HCT116 (cell line): Measurements from ENCODE around the gene AKR1B1. TPM values are rescaled to one million over a fixed set of nuclear protein-coding genes. Genes with fewer than 3 reads are reported as not detected.

Experiments
- ATAC-seq: fragments of 200-7000 bp; cut with Tn5 transposase; 2 replicates; pipeline ENCODE4 v1.9.1; 2020; ENCODE audit warnings: mild to moderate bottlenecking, moderate library complexity
- BruUV-seq: library from RNA; stranded (reverse); fragments of 400-500 nt; replicated peaks from 2 replicates; lab custom pipeline; 2021; lab: Mats Ljungman, UMichigan
- CTCF ChIA-PET: fragments of 300-600 bp; sonication (Branson Sonifier 250); formaldehyde crosslinking; loops from one replicate; lab custom pipeline; 2021; ENCODE audit warnings: antibody characterized with exemption; lab: Charles Lee
- POLR2A ChIA-PET: fragments of 300-600, 350-600 bp; sonication (Branson Sonifier 250); formaldehyde crosslinking; loops from one replicate; lab custom pipeline; 2021; ENCODE audit warnings: antibody characterized with exemption; lab: Charles Lee
- RAD21 ChIA-PET, 2 experiments: fragments of 300-600 bp; sonication (Branson Sonifier 250); formaldehyde crosslinking; loops; one replicate each; lab custom pipeline; 2023; ENCODE audit warnings: low total read pairs in 2 of 2; ENCODE audit not compliant: uncharacterized antibody in 2 of 2, unreplicated experiment in 2 of 2, low non-redundant PET in 1 of 2; lab: Charles Lee
- DNase-seq: peaks from one replicate; pipeline ENCODE4 v3.0.0-alpha.2; 2010; ENCODE audit warnings: low read depth, low spot score
- H2AFZ ChIP-seq: fragments of 200-600 bp; shearing (Covaris generic), sonication (generic); 2 replicates; pipeline ENCODE4 v1.6.1; 2017; ENCODE audit warnings: low read depth, mixed run types, mixed read lengths, antibody characterized with exemption, low read length; ENCODE audit not compliant: poor library complexity, severe bottlenecking
- H3K27ac ChIP-seq: 2 replicates; pipeline ENCODE4 v1.5.1; 2012; ENCODE audit warnings: low read depth, low read length
- H3K27me3 ChIP-seq: fragments of 200-600 bp; sonication (generic); 2 replicates; pipeline ENCODE4 v1.6.1; 2016; ENCODE audit warnings: mixed run types, low read length, mixed read lengths; ENCODE audit not compliant: insufficient read depth
- H3K36me3 ChIP-seq, 2 experiments: fragments of 200-500 bp in 1 of 2; fragments of 200-600 bp in 1 of 2; sonication (Bioruptor generic) in 1 of 2; sonication (generic) in 1 of 2; 2 replicates each; pipeline versions ENCODE4 v1.5.1 to v1.6.1; 2014 to 2016; ENCODE audit warnings: low read length in 2 of 2, inconsistent platforms in 1 of 2, mixed read lengths in 1 of 2, mixed run types in 1 of 2; ENCODE audit not compliant: insufficient read depth in 2 of 2, control insufficient read depth in 1 of 2
- H3K4me1 ChIP-seq, 2 experiments: fragments of 200-600 bp in 1 of 2; sonication (generic) in 1 of 2; 2 replicates each; pipeline versions ENCODE4 v1.5.1 to v1.6.1; 2012 to 2017; ENCODE audit warnings: low read length in 2 of 2, inconsistent platforms in 1 of 2, mild to moderate bottlenecking in 1 of 2, mixed read lengths in 1 of 2, mixed run types in 1 of 2, moderate library complexity in 1 of 2; ENCODE audit not compliant: insufficient read depth in 2 of 2, control insufficient read depth in 1 of 2
- H3K4me2 ChIP-seq: fragments of 200-600 bp; sonication (generic); 2 replicates; pipeline ENCODE4 v1.6.1; 2017; ENCODE audit warnings: mixed run types, low read length, mixed read lengths
- H3K4me3 ChIP-seq, 2 experiments: fragments of 200-600 bp in 1 of 2; sonication (generic) in 1 of 2; replicated peaks in 1 of 2; 2 replicates each; pipeline ENCODE4 v1.5.1; 2011 to 2016; ENCODE audit warnings: low read length in 2 of 2, control low read depth in 1 of 2, low read depth in 1 of 2, mild to moderate bottlenecking in 1 of 2, mixed read lengths in 1 of 2, mixed run types in 1 of 2
- H3K79me2 ChIP-seq: fragments of 200-600 bp; sonication (generic); 2 replicates; pipeline ENCODE4 v1.6.1; 2017; ENCODE audit warnings: mild to moderate bottlenecking, mixed run types, low read length, moderate library complexity, mixed read lengths; ENCODE audit not compliant: insufficient read depth
- H3K9ac ChIP-seq: fragments of 200-600 bp; sonication (generic); 2 replicates; pipeline ENCODE4 v1.6.1; 2016; ENCODE audit warnings: low read length, mixed read lengths
- H3K9me2 ChIP-seq: fragments of 200-600 bp; sonication (generic), shearing (Covaris generic); 2 replicates; pipeline ENCODE4 v1.6.1; 2017; ENCODE audit warnings: mixed run types, mild to moderate bottlenecking, moderate library complexity; ENCODE audit not compliant: insufficient read depth
- H3K9me3 ChIP-seq, 2 experiments: fragments of 200-500 bp in 1 of 2; fragments of 200-600 bp in 1 of 2; sonication (Bioruptor generic) in 1 of 2; sonication (generic) in 1 of 2; 2 replicates each; pipeline ENCODE4 v1.6.1; 2014 to 2017; ENCODE audit warnings: low read length in 2 of 2, mixed read lengths in 2 of 2, inconsistent platforms in 1 of 2, low read depth in 1 of 2, mild to moderate bottlenecking in 1 of 2, mixed run types in 1 of 2, moderate library complexity in 1 of 2; ENCODE audit not compliant: control insufficient read depth in 1 of 2, insufficient read depth in 1 of 2
- H4K20me1 ChIP-seq: fragments of 200-600 bp; sonication (generic), shearing (Covaris generic); 2 replicates; pipeline ENCODE4 v1.6.1; 2017; ENCODE audit warnings: mixed run types, mild to moderate bottlenecking, moderate library complexity; ENCODE audit not compliant: insufficient read depth
- EZH2phosphoT487 ChIP-seq: fragments of 200-600 bp; IDR thresholded peaks from 2 replicates; pipeline ENCODE4 v1.6.1; 2018; ENCODE audit warnings: antibody characterized with exemption, borderline replicate concordance
- FOSL1 ChIP-seq: IDR thresholded peaks from 2 replicates; pipeline ENCODE4 v1.6.1; 2012; ENCODE audit warnings: low read depth
- REST ChIP-seq: IDR thresholded peaks from 2 replicates; pipeline ENCODE4 v1.6.1; 2012; ENCODE audit warnings: low read depth
- SP1 ChIP-seq: IDR thresholded peaks from 2 replicates; pipeline ENCODE4 v1.6.1; 2012; ENCODE audit warnings: low read depth
- SRF ChIP-seq: IDR thresholded peaks from 2 replicates; pipeline ENCODE4 v1.6.1; 2012; ENCODE audit warnings: low read depth
- TCF7L2 ChIP-seq: IDR thresholded peaks from 2 replicates; pipeline ENCODE4 v1.7.0; 2011; ENCODE audit warnings: borderline replicate concordance, inconsistent platforms; ENCODE audit not compliant: insufficient read depth, insufficient read length; ENCODE audit errors: extremely low read depth
- ZNF274 ChIP-seq: fragments of 200-500 bp; sonication (Bioruptor generic); IDR thresholded peaks from 2 replicates; pipeline ENCODE4 v1.6.1; 2014; ENCODE audit warnings: mild to moderate bottlenecking, low read depth, low read length, inconsistent platforms
- intact Hi-C: fragments of 100-400 bp; cut with micrococcal nuclease; formaldehyde crosslinking; loops from 2 replicates; pipeline ENCODE4 v1.10.0; 2022
- total RNA-seq: library from RNA; stranded (reverse); gene quantifications from one replicate; pipeline ENCODE4 v1.2.1, GENCODE V29; 2021; ENCODE audit not compliant: unreplicated experiment
- TF ChIP-seq, protein P1 (sequence below): IDR thresholded peaks from 2 replicates; pipeline ENCODE4 v1.6.1; 2011; ENCODE audit warnings: mild to moderate bottlenecking, low read length, moderate library complexity; ENCODE audit not compliant: insufficient replicate concordance; ENCODE audit errors: extremely low read depth

Gene AKR1B1
- total RNA-seq, 1 experiment from 2014 or later, result 56.8 TPM

GRCh38 chr7:134477954-134478353 lies 19.1 kb upstream of the AKR1B1 start:
- Histone ChIP-seq H3K9me3 (no peaks in the 10 kb centered on the region), H3K27me3 (no peaks in the 10 kb centered on the region), H4K20me1 (no peaks in the 10 kb centered on the region), H3K4me1 (peaks cover 13 to 15% of the 10 kb centered on the region in 2 experiments), H3K9ac (no peak overlapping the region), H3K79me2 (no peaks in the 10 kb centered on the region), H3K9me2 (no peaks in the 10 kb centered on the region), H2AFZ (no peak overlapping the region), H3K36me3 (no peaks in the 10 kb centered on the region), H3K4me2 (no peak overlapping the region), H3K4me3 (no peak overlapping the region), H3K27ac (no peak overlapping the region)
- ChIA-PET POLR2A (no interaction called here), RAD21 (no interaction called here), CTCF (interaction anchor here (3.0 to 4.8 kb wide), 3 partner anchors 33 to 45 kb away, joined by 11 to 50 read pairs (median 13); no protein-coding TSS in a partner anchor)
- intact Hi-C loops, result loop anchor here (1.0 kb wide), 1 partner anchor 34 kb away; no protein-coding TSS in a partner anchor
- TF ChIP-seq FOSL1 (no peak), SP1 (no peak), REST (no peak), TCF7L2 (no peak), EZH2phosphoT487 (no peak), SRF (no peak), ZNF274 (no peak)
- TF ChIP-seq, protein P1, sequence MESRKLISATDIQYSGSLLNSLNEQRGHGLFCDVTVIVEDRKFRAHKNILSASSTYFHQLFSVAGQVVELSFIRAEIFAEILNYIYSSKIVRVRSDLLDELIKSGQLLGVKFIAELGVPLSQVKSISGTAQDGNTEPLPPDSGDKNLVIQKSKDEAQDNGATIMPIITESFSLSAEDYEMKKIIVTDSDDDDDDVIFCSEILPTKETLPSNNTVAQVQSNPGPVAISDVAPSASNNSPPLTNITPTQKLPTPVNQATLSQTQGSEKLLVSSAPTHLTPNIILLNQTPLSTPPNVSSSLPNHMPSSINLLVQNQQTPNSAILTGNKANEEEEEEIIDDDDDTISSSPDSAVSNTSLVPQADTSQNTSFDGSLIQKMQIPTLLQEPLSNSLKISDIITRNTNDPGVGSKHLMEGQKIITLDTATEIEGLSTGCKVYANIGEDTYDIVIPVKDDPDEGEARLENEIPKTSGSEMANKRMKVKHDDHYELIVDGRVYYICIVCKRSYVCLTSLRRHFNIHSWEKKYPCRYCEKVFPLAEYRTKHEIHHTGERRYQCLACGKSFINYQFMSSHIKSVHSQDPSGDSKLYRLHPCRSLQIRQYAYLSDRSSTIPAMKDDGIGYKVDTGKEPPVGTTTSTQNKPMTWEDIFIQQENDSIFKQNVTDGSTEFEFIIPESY, result no peak
- DNase-seq, result no peak
- ATAC-seq, result no peak
- BruUV-seq, result no TSS peak
